ENCODE results near the gene DCAF8.

The DCAF8 gene

DNA sequence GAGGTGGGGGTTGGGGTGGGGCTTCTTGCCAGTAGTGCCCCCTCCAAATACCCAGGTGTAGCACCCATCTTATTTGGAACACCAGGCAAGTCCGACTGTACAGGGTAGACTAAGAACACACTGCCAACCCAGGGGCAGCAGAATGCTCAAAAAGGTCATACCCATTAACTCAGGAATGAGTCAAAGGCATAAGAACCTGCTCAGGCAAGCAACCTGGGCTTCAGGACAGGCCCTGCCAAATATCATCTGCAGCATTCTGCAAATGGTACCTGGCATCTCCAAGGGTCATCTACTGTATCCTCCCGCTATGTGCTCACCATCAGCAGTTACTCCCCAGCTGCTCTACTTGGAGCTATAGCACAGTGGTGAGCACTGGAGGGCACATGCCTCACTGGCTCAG, 37.7 kb downstream of the DCAF8 start:
- DNase-seq, result no peak

DNA sequence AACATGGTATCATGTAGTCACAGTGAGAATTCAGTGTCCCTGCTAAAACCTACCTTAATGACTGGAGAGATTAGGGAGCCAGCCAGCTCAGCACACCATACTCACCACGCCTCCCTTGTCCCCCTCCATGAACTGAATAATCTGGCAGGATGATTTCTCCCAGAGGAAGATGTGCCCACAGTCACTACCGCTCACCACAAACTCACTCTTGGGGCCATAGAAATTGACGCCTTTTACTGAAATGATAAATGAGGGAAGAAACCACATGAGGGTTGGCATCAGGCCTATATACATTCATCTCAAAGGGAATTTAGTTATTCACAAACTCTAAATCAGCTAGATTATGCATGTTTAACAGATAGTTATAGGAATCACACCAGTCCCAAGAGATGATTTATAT, 39.8 kb downstream of the DCAF8 start:
- no peak for DNase-seq

- no peak for DNase-seq
Measured at GRCh38 chr1:160221089-160221488, 41.3 kb downstream of the DCAF8 start.

- DNase-seq, result no peak
Measured at GRCh38 chr1:160220301-160220700, 42.0 kb downstream of the DCAF8 start.

- no peak for DNase-seq
Measured at GRCh38 chr1:160219062-160219929, 43.1 kb downstream of the DCAF8 start.

GRCh38 chr1:160217481-160218051, 44.8 kb downstream of the DCAF8 start:
- DNase-seq, result no peak

DNA sequence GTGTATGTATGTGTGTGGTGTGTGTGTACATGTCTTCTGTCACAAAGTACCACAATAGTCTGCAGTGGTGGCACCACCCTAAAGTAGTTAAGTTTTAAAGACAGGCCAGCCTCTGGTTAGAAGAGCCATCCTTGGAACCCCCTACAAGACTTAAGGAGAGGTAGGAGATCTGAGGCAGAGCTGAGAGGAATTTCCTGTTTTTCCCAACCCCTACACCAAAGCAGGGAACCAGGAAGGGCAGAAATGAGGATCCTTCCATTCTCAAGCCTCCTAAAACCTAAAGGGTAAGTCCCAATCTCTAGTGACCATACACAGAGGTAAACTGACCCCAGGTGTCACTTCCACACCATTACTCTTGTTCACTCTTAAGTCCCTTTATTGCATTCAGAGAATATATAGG, 46.0 kb downstream of the DCAF8 start:
- no peak for DNase-seq

DNA sequence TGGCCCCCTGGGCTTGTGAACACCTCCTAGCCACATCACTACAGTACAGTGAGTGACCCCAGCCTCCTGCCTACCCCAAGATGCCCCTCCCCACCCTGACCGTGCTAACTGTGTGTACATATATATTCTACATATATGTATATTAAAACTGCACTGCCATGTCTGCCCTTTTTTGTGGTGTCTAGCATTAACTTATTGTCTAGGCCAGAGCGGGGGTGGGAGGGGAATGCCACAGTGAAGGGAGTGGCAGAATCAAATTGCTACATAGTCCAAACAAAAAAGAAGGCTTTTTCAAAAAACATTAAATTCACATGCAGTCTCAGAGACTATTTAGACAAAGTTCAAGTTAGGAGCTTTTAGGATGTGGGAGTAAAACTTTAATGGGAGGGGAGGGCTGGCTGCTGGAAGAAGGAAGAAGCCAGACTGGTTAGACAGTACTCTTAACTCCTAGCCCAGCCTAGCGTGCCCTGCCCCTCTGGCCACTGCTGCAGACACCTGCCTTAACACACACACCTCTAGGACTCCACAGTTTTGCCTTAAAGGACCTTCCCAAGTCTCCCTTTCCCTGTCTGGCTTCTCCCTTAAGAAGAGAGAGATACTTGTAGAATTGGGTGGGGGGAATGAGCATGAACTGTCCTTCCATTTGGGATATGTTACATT, 47.7 kb downstream of the DCAF8 start:
- no peak for DNase-seq

DNA sequence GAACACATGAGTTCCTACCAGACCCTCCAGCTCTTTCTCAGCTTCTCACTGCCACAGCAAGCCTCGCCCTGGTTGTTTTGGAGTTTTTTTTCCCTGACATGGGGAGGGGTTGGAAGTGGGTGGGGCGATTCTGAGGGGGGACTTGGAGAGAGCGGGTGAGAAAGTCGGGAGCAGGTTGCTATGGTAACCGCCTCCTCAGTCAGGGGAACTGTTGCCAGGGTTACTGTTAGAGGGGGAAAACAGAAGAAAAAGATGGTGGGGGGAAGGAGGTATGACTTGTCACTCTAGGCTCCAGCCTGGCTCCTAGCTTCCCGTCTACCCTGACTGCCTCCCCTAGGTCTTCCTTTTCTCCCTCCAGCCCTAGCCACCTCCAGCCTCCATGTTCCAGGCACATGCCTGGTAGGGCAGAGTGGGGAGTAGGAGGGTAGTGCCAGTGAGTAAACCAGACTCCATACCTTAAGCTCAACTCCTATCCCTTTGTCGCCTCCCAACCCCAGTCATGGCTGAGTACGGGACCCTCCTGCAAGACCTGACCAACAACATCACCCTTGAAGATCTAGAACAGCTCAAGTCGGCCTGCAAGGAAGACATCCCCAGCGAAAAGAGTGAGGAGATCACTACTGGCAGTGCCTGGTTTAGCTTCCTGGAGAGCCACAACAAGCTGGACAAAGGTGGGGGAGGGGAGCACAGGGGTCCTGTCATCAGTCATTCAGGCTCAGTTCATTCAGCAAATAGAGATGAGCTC, 51.1 kb downstream of the DCAF8 start:
- no peak for DNase-seq

DNA sequence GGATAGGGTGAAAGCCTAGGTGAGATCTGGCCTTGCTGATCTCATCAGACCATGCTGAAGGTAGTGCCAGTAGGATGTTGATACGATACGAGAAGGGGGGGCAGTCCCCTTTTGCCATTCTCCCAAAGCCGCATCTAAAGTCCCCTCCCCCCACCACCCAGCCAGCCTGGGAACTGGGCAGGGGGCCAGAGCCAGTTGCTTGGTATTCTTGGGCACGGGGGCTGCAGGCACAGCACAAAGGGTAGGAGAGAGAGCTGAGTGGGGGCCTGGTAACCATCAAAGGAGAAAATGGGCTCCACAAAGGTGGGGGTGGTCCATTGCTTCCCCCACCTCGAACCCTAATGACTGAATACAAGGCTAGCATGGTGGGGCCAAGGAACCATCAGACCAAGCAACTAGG, 51.8 kb downstream of the DCAF8 start:
- no peak for DNase-seq

DNA sequence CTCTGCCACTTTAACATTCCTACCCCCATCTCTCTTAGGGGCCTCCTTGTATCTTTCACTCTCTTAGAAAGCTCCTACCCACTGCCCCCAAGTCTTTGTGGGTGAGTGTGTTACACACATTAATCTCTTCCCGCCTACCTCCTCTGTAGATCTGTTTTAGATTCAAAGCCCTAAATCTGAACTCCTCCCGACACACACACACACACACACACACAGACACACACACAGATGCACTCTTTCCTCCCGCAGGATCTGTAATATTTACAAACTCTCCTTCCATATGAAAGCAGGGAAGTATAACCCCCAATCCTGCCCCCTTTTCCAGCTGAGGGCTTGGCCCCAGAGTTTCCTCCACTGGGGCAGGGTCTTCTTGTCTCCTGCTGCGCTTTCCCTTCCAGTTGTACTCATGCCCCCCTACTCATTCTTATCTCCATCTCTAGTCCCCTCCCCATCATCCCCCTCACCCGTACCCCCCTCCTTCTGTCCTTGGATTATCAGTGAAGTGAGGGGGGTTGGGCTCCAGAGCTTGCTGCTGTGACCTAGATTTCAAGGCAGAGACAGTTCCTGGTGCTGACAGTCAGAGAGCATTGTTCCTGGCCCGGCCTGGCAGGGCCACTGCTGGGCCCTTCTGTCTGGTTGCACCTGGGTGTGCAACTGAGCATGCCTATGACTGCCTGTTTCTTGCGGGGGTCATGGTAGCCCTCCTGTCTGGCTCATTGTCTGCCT, 52.9 kb downstream of the DCAF8 start:
- DNase-seq, result no peak

DNA sequence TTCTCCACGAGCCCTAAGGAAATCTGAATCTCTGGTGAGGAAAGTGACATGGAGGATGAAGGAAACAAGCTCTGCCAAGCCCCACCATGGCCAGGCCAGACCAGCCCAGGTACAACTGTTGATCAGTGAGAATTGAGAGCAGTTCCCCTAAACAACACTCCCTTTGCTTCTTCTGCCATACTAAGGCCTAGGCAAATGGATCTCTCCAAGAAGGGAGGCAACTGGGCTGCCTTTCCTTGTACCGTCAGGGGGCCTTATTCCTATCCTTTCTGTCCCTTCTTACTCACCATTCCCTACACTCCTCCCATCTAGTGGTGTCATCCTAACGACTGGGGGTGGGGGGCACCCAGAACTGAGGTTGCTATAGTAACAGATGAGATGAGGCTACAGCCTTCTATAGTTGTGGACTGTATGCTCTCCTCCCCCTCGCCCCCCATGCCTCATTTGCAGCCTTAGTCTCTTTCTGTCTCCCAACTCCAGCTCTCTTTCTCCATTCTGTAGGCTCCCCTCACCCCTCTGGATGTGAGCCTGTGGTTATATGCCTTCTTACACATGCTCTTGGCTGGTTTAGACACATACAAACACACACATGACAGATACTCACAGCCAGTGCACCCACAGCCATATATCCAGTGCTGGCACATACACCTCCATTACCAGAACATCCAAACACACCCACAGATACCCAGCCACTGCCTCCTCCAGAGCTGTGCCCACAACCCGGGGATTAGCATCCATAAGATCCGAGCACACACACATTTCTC, 53.6 kb downstream of the DCAF8 start:
- no peak for DNase-seq

DNA sequence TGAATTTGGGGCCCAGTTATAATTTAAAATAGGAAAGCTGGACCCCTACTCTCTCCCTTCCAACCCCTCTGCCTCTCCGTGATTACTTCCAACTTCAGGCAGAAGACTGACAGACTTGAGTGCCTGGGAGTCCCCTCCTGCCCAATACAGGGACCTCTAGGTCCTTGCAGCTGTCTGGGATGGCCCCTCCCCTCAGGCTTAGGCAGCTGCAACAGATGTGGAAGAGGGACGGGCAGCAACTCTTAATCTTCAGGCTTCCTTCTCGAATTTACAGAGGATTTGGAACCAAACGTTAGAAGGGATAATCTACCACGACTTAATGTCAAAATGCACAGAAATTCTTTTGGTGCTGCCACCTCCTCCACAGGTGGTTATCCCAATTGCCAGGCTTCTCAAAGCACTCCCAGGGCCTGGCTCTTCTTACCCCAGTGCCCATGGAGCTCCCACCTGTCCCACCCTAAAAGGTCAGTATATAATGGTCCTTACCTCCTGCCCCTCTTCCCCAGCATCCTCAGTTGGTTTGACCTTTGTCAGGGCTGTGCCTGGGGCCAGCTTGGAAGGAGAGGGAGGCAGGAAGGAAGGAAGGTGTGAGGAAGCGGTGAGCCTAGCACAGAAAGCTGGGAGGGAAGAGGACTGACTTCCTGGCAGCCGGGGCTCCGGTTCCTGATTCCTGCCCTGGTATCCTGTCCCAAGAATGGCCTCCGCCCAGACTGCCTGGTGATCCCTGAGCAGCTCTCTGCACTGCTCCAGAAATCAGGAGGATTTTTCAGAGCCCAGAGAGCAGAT, 54.4 kb downstream of the DCAF8 start:
- DNase-seq, result no peak

- no peak for DNase-seq
Measured at GRCh38 chr1:160207118-160207650, 55.2 kb downstream of the DCAF8 start.

DNA sequence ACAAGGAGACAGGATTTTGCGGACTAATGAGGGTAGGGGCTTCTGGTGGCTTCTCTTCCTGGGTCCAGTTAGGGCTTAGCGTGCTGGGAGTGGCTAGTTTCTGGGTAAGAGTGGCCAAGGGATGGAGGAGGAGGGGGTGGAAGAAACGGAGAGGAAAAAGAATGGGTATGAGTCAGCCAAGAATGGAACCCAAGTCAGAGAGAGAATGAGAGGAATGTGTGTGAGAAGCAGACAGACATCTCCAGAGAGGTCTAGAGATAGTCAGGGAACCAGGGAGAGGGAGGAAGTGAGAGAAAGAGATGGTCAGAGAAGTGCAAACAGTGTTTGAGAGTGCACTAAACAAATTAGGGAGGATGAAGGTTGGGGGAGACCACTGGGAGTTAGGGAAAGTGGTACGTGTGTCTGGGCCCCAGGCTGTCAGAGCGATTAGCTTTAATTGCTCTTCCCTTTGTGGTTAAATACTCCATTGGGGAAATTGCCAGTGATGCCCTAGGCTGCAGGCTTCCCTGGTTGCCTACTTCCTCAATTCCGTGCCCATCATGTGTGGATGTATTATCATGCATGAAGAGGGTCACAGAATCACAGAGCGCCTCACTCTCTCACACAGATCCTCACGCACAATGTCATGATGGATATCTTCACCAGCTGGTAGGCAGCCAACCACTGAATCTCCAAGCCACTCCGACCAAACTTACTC, 55.8 kb downstream of the DCAF8 start:
- DNase-seq, result no peak

- DNase-seq, result peak; percentile 37
Measured at GRCh38 chr1:160206036-160206389, 56.3 kb downstream of the DCAF8 start.

DNA sequence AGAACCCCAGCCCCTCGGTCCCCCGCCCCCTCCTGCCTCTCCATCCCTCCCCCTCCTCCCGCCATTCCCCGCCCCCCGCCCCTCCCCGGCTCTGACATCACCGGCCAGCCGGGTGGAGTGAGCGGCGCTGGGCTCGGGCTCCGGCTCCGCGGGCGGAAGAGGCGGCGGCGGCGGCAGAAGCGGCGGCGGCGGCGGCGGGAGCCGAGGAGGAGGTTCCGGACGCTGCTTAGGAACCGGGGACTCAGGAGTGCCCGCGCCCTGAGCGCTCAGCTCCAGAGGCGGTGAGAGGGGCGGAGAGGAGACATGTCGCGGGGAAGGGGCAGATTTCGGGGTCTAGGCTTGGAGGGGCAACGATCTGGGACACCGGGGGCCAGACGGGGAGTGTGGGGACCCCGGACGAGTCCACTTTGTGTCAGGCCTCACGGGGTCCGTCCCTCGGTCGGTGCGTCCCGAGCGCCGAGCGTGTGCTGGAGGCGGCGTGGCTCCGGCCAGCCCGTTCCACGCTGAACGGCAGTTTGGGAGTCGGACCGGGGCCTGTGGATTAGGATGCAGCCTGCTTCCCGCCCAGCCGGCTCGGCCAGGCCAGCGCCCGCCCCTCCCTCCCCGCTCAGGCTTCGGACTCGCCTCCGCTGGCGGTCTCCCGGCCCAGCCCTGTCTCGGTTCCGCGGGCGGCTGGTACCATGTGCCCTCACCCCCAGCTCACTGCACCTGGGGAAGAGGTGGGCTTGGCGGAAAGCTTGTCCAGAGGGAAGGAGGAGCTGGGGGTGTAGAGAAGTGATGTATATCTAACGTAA, 56.9 kb downstream of the DCAF8 start, which contains the start of gene PEA15:
Gene PEA15, plus strand, starts transcription at position 143 of the 794 bp plus-strand sequence. CDS start 6,161 bp downstream, outside the sequence.
- peak; percentile 63 for DNase-seq

- no peak for DNase-seq
Measured at GRCh38 chr1:160204526-160205241, 57.7 kb downstream of the DCAF8 start.
